HEK293 (cell line): ENCODE measurements around the gene C11orf86.

Experiments used
- CTCF ChIA-PET: fragments of 350-600 bp; formaldehyde crosslinking; extraction: SDS; loops from one replicate; lab custom pipeline; 2021; ENCODE audit warnings: antibody characterized with exemption; lab: Yijun Ruan, JAX
- POLR2A ChIA-PET: fragments of 300-600 bp; formaldehyde crosslinking; extraction: SDS; loops from one replicate; lab custom pipeline; 2020; ENCODE audit warnings: antibody characterized with exemption, inconsistent platforms; lab: Yijun Ruan, JAX
- H3K27ac ChIP-seq: fragments of 200-500 bp; sonication (Bioruptor generic); 2 replicates; pipeline ENCODE4 v1.5.1; 2014; ENCODE audit warnings: low read depth, low read length, control low read depth, inconsistent platforms; ENCODE audit errors: extremely low read depth
- H3K36me3 ChIP-seq, 2 experiments: fragments of 200-500 bp in 1 of 2; sonication (Bioruptor generic) in 1 of 2; 1 replicate in 1 of 2; 2 replicates in 1 of 2; pipeline ENCODE4 v1.5.1; 2014 to 2017; ENCODE audit warnings: inconsistent platforms in 2 of 2, low read length in 2 of 2; ENCODE audit not compliant: control insufficient read depth in 2 of 2, insufficient read depth in 1 of 2
- H3K4me1 ChIP-seq: fragments of 200-500 bp; sonication (Bioruptor generic); 2 replicates; pipeline ENCODE4 v1.5.1; 2014; ENCODE audit warnings: mild to moderate bottlenecking, low read length, inconsistent platforms; ENCODE audit not compliant: control insufficient read depth, insufficient read depth
- H3K4me3 ChIP-seq: 2 replicates; pipeline ENCODE4 v1.5.1; 2011; ENCODE audit warnings: low read depth, mild to moderate bottlenecking, control low read depth, low read length, moderate library complexity
- H3K9me3 ChIP-seq: fragments of 200-500 bp; sonication (Bioruptor generic); 2 replicates; pipeline ENCODE4 v1.5.1; 2014; ENCODE audit warnings: low read depth, low read length, inconsistent platforms; ENCODE audit not compliant: control insufficient read depth, insufficient read depth
- IKZF3 ChIP-seq: fragments of 450-650 bp; IDR thresholded peaks from 2 replicates; pipeline ENCODE4 v1.5.0; 2018; ENCODE audit warnings: missing biosample characterization, mild to moderate bottlenecking, missing genetic modification characterization, moderate library complexity
- REPIN1 ChIP-seq: fragments of 450-650 bp; formaldehyde crosslinking; IDR thresholded peaks from 2 replicates; pipeline ENCODE4 v1.5.1; 2017; ENCODE audit warnings: missing biosample characterization, missing genetic modification characterization, low read depth
- SP7 ChIP-seq: fragments of 450-650 bp; formaldehyde crosslinking; IDR thresholded peaks from 2 replicates; pipeline ENCODE4 v1.5.1; 2016; ENCODE audit warnings: missing biosample characterization, missing genetic modification characterization
- TCF7L2 ChIP-seq: IDR thresholded peaks from 2 replicates; pipeline ENCODE4 v1.6.1; 2011; ENCODE audit warnings: low read depth, mild to moderate bottlenecking, inconsistent platforms, low read length, moderate library complexity, borderline replicate concordance
- YY2 ChIP-seq: fragments of 450-650 bp; formaldehyde crosslinking; IDR thresholded peaks from 2 replicates; pipeline ENCODE4 v1.5.1; 2016; ENCODE audit warnings: missing biosample characterization, missing genetic modification characterization
- ZIC2 ChIP-seq: fragments of 450-650 bp; formaldehyde crosslinking; IDR thresholded peaks from 2 replicates; pipeline ENCODE4 v1.5.1; 2016; ENCODE audit warnings: missing biosample characterization, missing genetic modification characterization
- ZNF114 ChIP-seq: fragments of 450-650 bp; formaldehyde crosslinking; IDR thresholded peaks from 2 replicates; pipeline ENCODE4 v1.5.0; 2017; ENCODE audit warnings: missing biosample characterization, missing genetic modification characterization
- ZNF16 ChIP-seq: fragments of 450-650 bp; formaldehyde crosslinking; IDR thresholded peaks from 2 replicates; pipeline ENCODE4 v1.5.1; 2016; ENCODE audit warnings: low read depth, missing biosample characterization, missing genetic modification characterization
- ZNF175 ChIP-seq: fragments of 450-650 bp; formaldehyde crosslinking; IDR thresholded peaks from 2 replicates; pipeline ENCODE4 v1.5.1; 2016; ENCODE audit warnings: missing biosample characterization, missing genetic modification characterization
- ZNF2 ChIP-seq: fragments of 450-650 bp; formaldehyde crosslinking; IDR thresholded peaks from 2 replicates; pipeline ENCODE4 v1.5.1; 2016; ENCODE audit warnings: missing biosample characterization, missing genetic modification characterization
- ZNF211 ChIP-seq: fragments of 450-650 bp; formaldehyde crosslinking; IDR thresholded peaks from 2 replicates; pipeline ENCODE4 v1.5.1; 2016; ENCODE audit warnings: low read depth, missing biosample characterization, missing genetic modification characterization
- ZNF214 ChIP-seq: fragments of 450-650 bp; formaldehyde crosslinking; IDR thresholded peaks from 2 replicates; pipeline ENCODE4 v1.5.1; 2017; ENCODE audit warnings: missing biosample characterization, mild to moderate bottlenecking, missing genetic modification characterization, borderline replicate concordance
- ZNF223 ChIP-seq: fragments of 450-650 bp; formaldehyde crosslinking; IDR thresholded peaks from 2 replicates; pipeline ENCODE4 v1.5.1; 2016; ENCODE audit warnings: missing biosample characterization, missing genetic modification characterization
- ZNF292 ChIP-seq: fragments of 450-650 bp; formaldehyde crosslinking; IDR thresholded peaks from 2 replicates; pipeline ENCODE4 v1.5.1; 2016; ENCODE audit warnings: low read depth, missing biosample characterization, missing genetic modification characterization, borderline replicate concordance
- ZNF335 ChIP-seq: fragments of 450-650 bp; formaldehyde crosslinking; conservative IDR thresholded peaks from 2 replicates; pipeline ENCODE4 v1.5.1; 2016; ENCODE audit warnings: missing biosample characterization, missing genetic modification characterization
- ZNF48 ChIP-seq: fragments of 450-650 bp; formaldehyde crosslinking; IDR thresholded peaks from 2 replicates; pipeline ENCODE4 v1.5.1; 2016; ENCODE audit warnings: missing biosample characterization, missing genetic modification characterization
- ZNF521 ChIP-seq: fragments of 450-650 bp; formaldehyde crosslinking; IDR thresholded peaks from 2 replicates; pipeline ENCODE4 v1.5.1; 2017; ENCODE audit warnings: missing biosample characterization, mild to moderate bottlenecking, missing genetic modification characterization
- ZNF585B ChIP-seq: fragments of 450-650 bp; formaldehyde crosslinking; IDR thresholded peaks from 2 replicates; pipeline ENCODE4 v1.5.1; 2016; ENCODE audit warnings: missing biosample characterization, missing genetic modification characterization
- ZNF600 ChIP-seq: fragments of 450-650 bp; formaldehyde crosslinking; IDR thresholded peaks from 2 replicates; pipeline ENCODE4 v1.5.1; 2016; ENCODE audit warnings: missing biosample characterization, missing genetic modification characterization
- ZNF660 ChIP-seq: fragments of 450-650 bp; IDR thresholded peaks from 2 replicates; pipeline ENCODE4 v1.5.1; 2018; ENCODE audit warnings: missing biosample characterization, mild to moderate bottlenecking, missing genetic modification characterization
- ZNF76 ChIP-seq: fragments of 450-650 bp; formaldehyde crosslinking; IDR thresholded peaks from 2 replicates; pipeline ENCODE4; 2016; ENCODE audit warnings: low read depth, missing biosample characterization, missing genetic modification characterization, borderline replicate concordance
- ZSCAN30 ChIP-seq: fragments of 450-650 bp; IDR thresholded peaks from 2 replicates; pipeline ENCODE4 v1.5.1; 2018; ENCODE audit warnings: missing biosample characterization, mild to moderate bottlenecking, missing genetic modification characterization, moderate library complexity
- TF ChIP-seq, protein P1 (sequence below): fragments of 450-650 bp; formaldehyde crosslinking; IDR thresholded peaks from 2 replicates; pipeline ENCODE4 v1.5.1; 2016; ENCODE audit warnings: missing biosample characterization, missing genetic modification characterization, borderline replicate concordance
- TF ChIP-seq, protein P2 (sequence below): fragments of 450-650 bp; formaldehyde crosslinking; IDR thresholded peaks from 2 replicates; pipeline ENCODE4 v1.5.1; 2017; ENCODE audit warnings: missing biosample characterization, missing genetic modification characterization
- TF ChIP-seq, protein P3 (sequence below): fragments of 450-650 bp; formaldehyde crosslinking; IDR thresholded peaks from 2 replicates; pipeline ENCODE4 v1.5.1; 2016; ENCODE audit warnings: missing biosample characterization, missing genetic modification characterization
- TF ChIP-seq, protein P4 (sequence below): fragments of 450-650 bp; formaldehyde crosslinking; IDR thresholded peaks from 2 replicates; pipeline ENCODE4 v1.5.1; 2016; ENCODE audit warnings: missing biosample characterization, missing genetic modification characterization

The C11orf86 gene

DNA sequence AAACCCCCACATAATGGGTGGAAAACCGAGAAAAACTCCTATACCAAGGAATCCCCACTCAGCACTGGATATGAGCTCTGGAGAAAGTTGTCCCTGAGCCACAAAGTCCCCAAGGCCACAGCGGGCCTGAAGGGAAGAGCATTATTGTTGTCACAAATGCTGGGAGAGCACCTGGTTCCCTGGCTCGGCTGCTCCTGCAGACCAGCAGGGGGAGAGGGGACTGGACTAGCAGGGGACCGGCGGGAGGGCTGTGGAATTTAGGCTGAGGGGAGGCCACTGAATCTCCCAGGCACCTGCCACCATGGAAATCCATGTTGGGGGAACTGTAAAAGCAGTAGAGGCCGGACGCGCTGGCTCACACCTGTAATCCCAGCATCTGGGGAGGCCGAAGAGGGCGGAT lies 24.0 kb upstream of the C11orf86 start (continued):
- TF ChIP-seq, protein P1, sequence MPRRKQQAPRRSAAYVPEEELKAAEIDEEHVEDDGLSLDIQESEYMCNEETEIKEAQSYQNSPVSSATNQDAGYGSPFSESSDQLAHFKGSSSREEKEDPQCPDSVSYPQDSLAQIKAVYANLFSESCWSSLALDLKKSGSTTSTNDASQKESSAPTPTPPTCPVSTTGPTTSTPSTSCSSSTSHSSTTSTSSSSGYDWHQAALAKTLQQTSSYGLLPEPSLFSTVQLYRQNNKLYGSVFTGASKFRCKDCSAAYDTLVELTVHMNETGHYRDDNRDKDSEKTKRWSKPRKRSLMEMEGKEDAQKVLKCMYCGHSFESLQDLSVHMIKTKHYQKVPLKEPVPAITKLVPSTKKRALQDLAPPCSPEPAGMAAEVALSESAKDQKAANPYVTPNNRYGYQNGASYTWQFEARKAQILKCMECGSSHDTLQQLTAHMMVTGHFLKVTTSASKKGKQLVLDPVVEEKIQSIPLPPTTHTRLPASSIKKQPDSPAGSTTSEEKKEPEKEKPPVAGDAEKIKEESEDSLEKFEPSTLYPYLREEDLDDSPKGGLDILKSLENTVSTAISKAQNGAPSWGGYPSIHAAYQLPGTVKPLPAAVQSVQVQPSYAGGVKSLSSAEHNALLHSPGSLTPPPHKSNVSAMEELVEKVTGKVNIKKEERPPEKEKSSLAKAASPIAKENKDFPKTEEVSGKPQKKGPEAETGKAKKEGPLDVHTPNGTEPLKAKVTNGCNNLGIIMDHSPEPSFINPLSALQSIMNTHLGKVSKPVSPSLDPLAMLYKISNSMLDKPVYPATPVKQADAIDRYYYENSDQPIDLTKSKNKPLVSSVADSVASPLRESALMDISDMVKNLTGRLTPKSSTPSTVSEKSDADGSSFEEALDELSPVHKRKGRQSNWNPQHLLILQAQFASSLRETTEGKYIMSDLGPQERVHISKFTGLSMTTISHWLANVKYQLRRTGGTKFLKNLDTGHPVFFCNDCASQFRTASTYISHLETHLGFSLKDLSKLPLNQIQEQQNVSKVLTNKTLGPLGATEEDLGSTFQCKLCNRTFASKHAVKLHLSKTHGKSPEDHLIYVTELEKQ (tag by site-specific recombination) = no peak

DNA sequence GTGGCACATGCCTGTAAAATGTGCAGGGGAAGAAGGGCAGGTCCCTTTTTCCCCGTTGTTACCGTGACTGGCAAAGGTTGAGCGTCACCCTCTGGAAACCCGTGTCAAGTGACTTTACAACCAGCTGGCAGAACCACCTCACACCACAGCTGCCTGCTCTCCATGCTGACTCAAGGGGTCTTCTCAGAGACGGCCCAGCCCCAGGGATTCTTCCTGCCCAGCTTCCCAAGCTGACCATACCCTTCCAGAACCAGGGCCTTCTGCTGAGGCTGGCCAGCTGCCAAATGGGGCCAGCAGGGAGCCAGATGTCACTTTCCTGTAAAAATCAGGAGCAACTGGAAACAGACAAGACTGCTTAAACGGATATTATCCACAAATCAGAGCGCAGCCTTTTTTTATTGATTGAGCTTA lies 23.2 kb upstream of the C11orf86 start:
- no peaks in the 10 kb centered on the region for H3K36me3 ChIP-seq
- H3K9me3 ChIP-seq = no peaks in the 10 kb centered on the region
- ChIA-PET CTCF (interaction anchor here (0.6 kb wide), 1 partner anchor 11 kb away, joined by 3 read pairs; no protein-coding TSS in a partner anchor), POLR2A (interaction anchor here (0.6 kb wide), 1 partner anchor 15 kb away, joined by 4 read pairs; no protein-coding TSS in a partner anchor)
- TF ChIP-seq ZNF76 (tag by site-specific recombination) = no peak
- TF ChIP-seq ZNF521 (tag by site-specific recombination) = no peak
- peak; percentile 56 for TF ChIP-seq ZNF335 (tag by site-specific recombination)
- TF ChIP-seq ZNF2 (tag by site-specific recombination) = no peak
- TF ChIP-seq, protein P2, sequence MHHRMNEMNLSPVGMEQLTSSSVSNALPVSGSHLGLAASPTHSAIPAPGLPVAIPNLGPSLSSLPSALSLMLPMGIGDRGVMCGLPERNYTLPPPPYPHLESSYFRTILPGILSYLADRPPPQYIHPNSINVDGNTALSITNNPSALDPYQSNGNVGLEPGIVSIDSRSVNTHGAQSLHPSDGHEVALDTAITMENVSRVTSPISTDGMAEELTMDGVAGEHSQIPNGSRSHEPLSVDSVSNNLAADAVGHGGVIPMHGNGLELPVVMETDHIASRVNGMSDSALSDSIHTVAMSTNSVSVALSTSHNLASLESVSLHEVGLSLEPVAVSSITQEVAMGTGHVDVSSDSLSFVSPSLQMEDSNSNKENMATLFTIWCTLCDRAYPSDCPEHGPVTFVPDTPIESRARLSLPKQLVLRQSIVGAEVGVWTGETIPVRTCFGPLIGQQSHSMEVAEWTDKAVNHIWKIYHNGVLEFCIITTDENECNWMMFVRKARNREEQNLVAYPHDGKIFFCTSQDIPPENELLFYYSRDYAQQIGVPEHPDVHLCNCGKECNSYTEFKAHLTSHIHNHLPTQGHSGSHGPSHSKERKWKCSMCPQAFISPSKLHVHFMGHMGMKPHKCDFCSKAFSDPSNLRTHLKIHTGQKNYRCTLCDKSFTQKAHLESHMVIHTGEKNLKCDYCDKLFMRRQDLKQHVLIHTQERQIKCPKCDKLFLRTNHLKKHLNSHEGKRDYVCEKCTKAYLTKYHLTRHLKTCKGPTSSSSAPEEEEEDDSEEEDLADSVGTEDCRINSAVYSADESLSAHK (tag by site-specific recombination) = peak; percentile 94
- no peak for TF ChIP-seq ZNF585B (tag by site-specific recombination)
- no peak for TF ChIP-seq ZNF114
- no peak for TF ChIP-seq ZNF175
- no peak for TF ChIP-seq ZNF223
- no peak for TF ChIP-seq ZNF214 (tag by site-specific recombination)
- TF ChIP-seq TCF7L2 = no peak
- TF ChIP-seq REPIN1 = no peak
- TF ChIP-seq, protein P3, sequence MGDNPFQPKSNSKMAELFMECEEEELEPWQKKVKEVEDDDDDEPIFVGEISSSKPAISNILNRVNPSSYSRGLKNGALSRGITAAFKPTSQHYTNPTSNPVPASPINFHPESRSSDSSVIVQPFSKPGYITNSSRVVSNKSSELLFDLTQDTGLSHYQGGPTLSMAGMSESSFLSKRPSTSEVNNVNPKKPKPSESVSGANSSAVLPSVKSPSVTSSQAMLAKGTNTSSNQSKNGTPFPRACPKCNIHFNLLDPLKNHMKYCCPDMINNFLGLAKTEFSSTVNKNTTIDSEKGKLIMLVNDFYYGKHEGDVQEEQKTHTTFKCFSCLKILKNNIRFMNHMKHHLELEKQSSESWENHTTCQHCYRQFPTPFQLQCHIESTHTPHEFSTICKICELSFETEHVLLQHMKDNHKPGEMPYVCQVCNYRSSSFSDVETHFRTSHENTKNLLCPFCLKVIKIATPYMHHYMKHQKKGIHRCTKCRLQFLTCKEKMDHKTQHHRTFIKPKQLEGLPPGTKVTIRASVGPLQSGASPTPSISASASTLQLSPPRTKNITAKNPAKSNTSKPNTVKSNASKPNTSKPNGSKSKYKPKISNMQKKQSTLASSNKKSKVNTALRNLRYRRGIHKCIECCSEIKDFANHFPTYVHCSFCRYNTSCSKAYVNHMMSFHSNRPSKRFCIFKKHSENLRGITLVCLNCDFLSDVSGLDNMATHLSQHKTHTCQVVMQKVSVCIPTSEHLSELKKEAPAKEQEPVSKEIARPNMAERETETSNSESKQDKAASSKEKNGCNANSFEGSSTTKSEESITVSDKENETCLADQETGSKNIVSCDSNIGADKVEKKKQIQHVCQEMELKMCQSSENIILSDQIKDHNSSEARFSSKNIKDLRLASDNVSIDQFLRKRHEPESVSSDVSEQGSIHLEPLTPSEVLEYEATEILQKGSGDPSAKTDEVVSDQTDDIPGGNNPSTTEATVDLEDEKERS = no peak
- TF ChIP-seq SP7 (tag by site-specific recombination) = no peak
- TF ChIP-seq ZIC2 = peak; percentile 75
- peak; percentile 27; the same call in 1 of the 2 replicates for TF ChIP-seq IKZF3
- no peak for TF ChIP-seq ZSCAN30
- TF ChIP-seq ZNF16 (tag by site-specific recombination) = no peak
- TF ChIP-seq ZNF292 (tag by site-specific recombination) = no peak
- TF ChIP-seq ZNF600 (tag by site-specific recombination) = peak; percentile 74
- TF ChIP-seq, protein P4, sequence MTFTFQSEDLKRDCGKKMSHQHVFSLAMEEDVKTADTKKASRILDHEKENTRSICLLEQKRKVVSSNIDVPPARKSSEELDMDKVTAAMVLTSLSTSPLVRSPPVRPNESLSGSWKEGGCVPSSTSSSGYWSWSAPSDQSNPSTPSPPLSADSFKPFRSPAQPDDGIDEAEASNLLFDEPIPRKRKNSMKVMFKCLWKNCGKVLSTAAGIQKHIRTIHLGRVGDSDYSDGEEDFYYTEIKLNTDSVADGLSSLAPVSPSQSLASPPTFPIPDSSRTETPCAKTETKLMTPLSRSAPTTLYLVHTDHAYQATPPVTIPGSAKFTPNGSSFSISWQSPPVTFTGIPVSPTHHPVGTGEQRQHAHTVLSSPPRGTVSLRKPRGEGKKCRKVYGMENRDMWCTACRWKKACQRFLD (tag by site-specific recombination) = no peak
- no peak for TF ChIP-seq YY2 (tag by site-specific recombination)
- no peak for TF ChIP-seq ZNF48 (tag by site-specific recombination)
- peak; percentile 16; the same call in 1 of the 2 replicates for TF ChIP-seq ZNF660 (tag by site-specific recombination)
- no peak for TF ChIP-seq ZNF211 (tag by site-specific recombination)
- H3K27ac ChIP-seq = no peak overlapping the region
- H3K4me1 ChIP-seq = no peaks in the 10 kb centered on the region
- no peak overlapping the region for H3K4me3 ChIP-seq
